GM12891 (cell line): ENCODE data around the gene MSI2.

ENCODE experiments used
- PAX5 ChIP-seq: IDR thresholded peaks from 2 replicates; pipeline ENCODE4 v1.6.1; 2011; ENCODE audit warnings: low read length, moderate library complexity, mild to moderate bottlenecking; ENCODE audit not compliant: insufficient read depth, severe bottlenecking
- POLR2A ChIP-seq: IDR thresholded peaks from 2 replicates; pipeline ENCODE4 v1.6.1; 2011; ENCODE audit warnings: low read depth, low read length, control low read depth
- POLR2AphosphoS5 ChIP-seq: IDR thresholded peaks from 2 replicates; pipeline ENCODE4 v1.6.1; 2011; ENCODE audit warnings: low read depth, low read length, control low read depth
- SPI1 ChIP-seq: IDR thresholded peaks from 2 replicates; pipeline ENCODE4 v1.6.1; 2011; ENCODE audit warnings: low read depth, low read length, control low read depth
- TAF1 ChIP-seq: IDR thresholded peaks from 2 replicates; pipeline ENCODE4 v1.6.1; 2011; ENCODE audit warnings: low read depth, low read length, control low read depth

DNA sequence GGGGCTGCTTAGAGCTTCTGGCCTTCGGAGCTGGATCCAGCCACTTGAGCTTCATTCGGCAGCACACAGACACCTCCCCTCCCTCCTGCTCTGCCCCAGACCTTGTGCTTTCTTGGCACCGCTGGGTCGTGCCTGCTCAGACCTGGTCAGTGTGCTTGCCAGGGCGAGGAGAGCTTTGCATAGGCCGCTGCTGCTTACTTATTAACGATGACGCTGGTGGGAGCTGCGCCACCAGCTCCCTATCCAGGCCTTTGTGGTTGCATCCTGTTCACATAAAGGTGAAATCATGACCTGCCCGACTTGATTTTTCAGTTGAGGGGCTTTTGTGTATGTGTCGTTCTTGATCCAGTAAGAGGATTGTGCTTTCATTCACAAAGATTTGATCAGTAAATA lies 101.1 kb downstream of the MSI2 start:
- TF ChIP-seq POLR2A, result no peak; the same call in 1 of the 2 replicates
- no peak for TF ChIP-seq POLR2AphosphoS5
- TF ChIP-seq SPI1, result no peak
- TF ChIP-seq TAF1, result no peak
- no peak for TF ChIP-seq PAX5
